GM23338 (cell line): ENCODE results near the gene PPP1R10. TPM values are rescaled to one million over a fixed set of nuclear protein-coding genes. Genes with fewer than 3 reads are reported as not detected.
A peak's percentile ranks its signal among the peaks of the same experiment; 100 is the strongest.

Experiments
- ATAC-seq: fragments of 200-7000 bp; cut with Tn5 transposase; 3 replicates; pipeline ENCODE4 v1.9.1; 2020
- DNase-seq: peaks from one replicate; pipeline ENCODE4 v3.0.0-alpha.2; 2015; ENCODE audit warnings: low spot score
- H2AFZ ChIP-seq: fragments of 200-600 bp; sonication (generic); 2 replicates; pipeline ENCODE4 v1.8.0; 2016; ENCODE audit warnings: antibody characterized with exemption, mild to moderate bottlenecking, moderate library complexity
- H3F3A ChIP-seq: fragments of 200-600 bp; sonication (generic); replicated peaks from 2 replicates; pipeline ENCODE4 v1.8.0; 2017; ENCODE audit warnings: antibody characterized with exemption, mixed run types, low read depth
- H3K27ac ChIP-seq: fragments of 200-600 bp; sonication (generic); 2 replicates; pipeline ENCODE4 v1.6.1; 2016; ENCODE audit warnings: low read depth
- H3K27me3 ChIP-seq: fragments of 200-600 bp; sonication (generic); 2 replicates; pipeline ENCODE4 v1.8.0; 2016; ENCODE audit warnings: mild to moderate bottlenecking, mixed run types, moderate library complexity; ENCODE audit not compliant: insufficient read depth
- H3K36me3 ChIP-seq: fragments of 200-600 bp; sonication (generic); 2 replicates; pipeline ENCODE4 v1.8.0; 2016; ENCODE audit warnings: mild to moderate bottlenecking; ENCODE audit not compliant: insufficient read depth
- H3K4me1 ChIP-seq: fragments of 200-600 bp; sonication (generic); 2 replicates; pipeline ENCODE4 v1.8.0; 2016; ENCODE audit warnings: mild to moderate bottlenecking, moderate library complexity; ENCODE audit not compliant: insufficient read depth
- H3K4me2 ChIP-seq: fragments of 200-600 bp; sonication (generic); 2 replicates; pipeline ENCODE4 v1.7.1; 2017; ENCODE audit warnings: mixed run types
- H3K4me3 ChIP-seq: fragments of 200-600 bp; sonication (generic); 2 replicates; pipeline ENCODE4 v1.6.1; 2016; ENCODE audit warnings: mixed run types
- H3K79me2 ChIP-seq: fragments of 200-600 bp; sonication (generic); replicated peaks from 2 replicates; pipeline ENCODE4 v1.8.0; 2017; ENCODE audit warnings: mild to moderate bottlenecking; ENCODE audit not compliant: insufficient read depth
- H3K9me2 ChIP-seq: fragments of 200-600 bp; sonication (generic); 2 replicates; pipeline ENCODE4 v1.8.0; 2017; ENCODE audit not compliant: insufficient read depth
- H4K20me1 ChIP-seq: fragments of 200-600 bp; sonication (generic); replicated peaks from 2 replicates; pipeline ENCODE4 v1.8.0; 2017; ENCODE audit warnings: mild to moderate bottlenecking; ENCODE audit not compliant: insufficient read depth
- H3K27ac Mint-ChIP-seq: 2 replicates; pipeline ENCODE4 v1.8.0; 2020; ENCODE audit warnings: inconsistent platforms, mild to moderate bottlenecking, moderate library complexity, mixed read lengths
- H3K27me3 Mint-ChIP-seq: 3 replicates; pipeline ENCODE4 v1.8.0; 2022; ENCODE audit warnings: low read depth, mild to moderate bottlenecking, moderate library complexity, mixed read lengths, inconsistent platforms; ENCODE audit not compliant: insufficient read depth, poor library complexity
- H3K36me3 Mint-ChIP-seq: 3 replicates; pipeline ENCODE4 v1.8.0; 2021; ENCODE audit warnings: low read depth, mild to moderate bottlenecking, inconsistent platforms, moderate library complexity, mixed read lengths
- H3K4me1 Mint-ChIP-seq: 3 replicates; pipeline ENCODE4 v1.8.0; 2020; ENCODE audit warnings: mild to moderate bottlenecking, inconsistent platforms, mixed read lengths
- H3K4me3 Mint-ChIP-seq: 3 replicates; pipeline ENCODE4 v1.8.0; 2021; ENCODE audit warnings: moderate library complexity, mild to moderate bottlenecking, inconsistent platforms, mixed read lengths
- H3K9me3 Mint-ChIP-seq: 3 replicates; pipeline ENCODE4 v1.8.0; 2020; ENCODE audit warnings: moderate library complexity, mild to moderate bottlenecking, inconsistent platforms, mixed read lengths
- CTCF ChIP-seq, 2 experiments: fragments of 200-600 bp in 1 of 2; sonication (generic) in 1 of 2; conservative IDR thresholded peaks; 2 replicates each; pipeline versions ENCODE4 v1.5.1 to v1.6.1; 2016 to 2017; ENCODE audit warnings: antibody characterized with exemption in 2 of 2, low read depth in 2 of 2, mild to moderate bottlenecking in 2 of 2, moderate library complexity in 1 of 2
- ETS1 ChIP-seq: IDR thresholded peaks from 2 replicates; pipeline ENCODE4 v1.6.1; 2016; ENCODE audit warnings: antibody characterized with exemption
- JUNB ChIP-seq: IDR thresholded peaks from one replicate; pipeline ENCODE4 v1.6.1; 2016; ENCODE audit warnings: antibody characterized with exemption; ENCODE audit not compliant: unreplicated experiment
- POLR2AphosphoS5 ChIP-seq: IDR thresholded peaks from 2 replicates; pipeline ENCODE4 v1.6.1; 2016; ENCODE audit warnings: antibody characterized with exemption, low read depth
- REST ChIP-seq: IDR thresholded peaks from one replicate; pipeline ENCODE4 v1.6.1; 2018; ENCODE audit warnings: antibody characterized with exemption; ENCODE audit not compliant: unreplicated experiment
- ZNF114 ChIP-seq: fragments of 250-450 bp; sonication (Bioruptor Pico); IDR thresholded peaks from 2 replicates; pipeline ENCODE4 v1.5.0; 2020; ENCODE audit warnings: mild to moderate bottlenecking, moderate library complexity
- ZNF462 ChIP-seq: fragments of 250-450 bp; sonication (Bioruptor Pico); IDR thresholded peaks from 2 replicates; pipeline ENCODE4 v1.5.0; 2020; ENCODE audit warnings: mild to moderate bottlenecking, moderate library complexity
- polyA plus RNA-seq: library from polyadenylated mRNA; unstranded; fragments of >200 nt; fragmentation: Nextera tagmentation; extraction: Ambion mirVana; gene quantifications from 2 replicates; pipeline ENCODE4 v1.2.1, GENCODE V29; 2016
- total RNA-seq: library from RNA; depleted of rRNA; stranded (reverse); fragments of >200 nt; shearing (Covaris generic); gene quantifications from 2 replicates; pipeline ENCODE4 v1.2.3, GENCODE V29; 2014

The PPP1R10 gene
- total and polyA plus RNA-seq, 2 experiments from 2014 or later, result 41.3 to 42.9 TPM

- peaks cover 13% of the 10 kb centered on the region; the same call in 1 of the 2 replicates for H3K4me1 ChIP-seq
- Mint-ChIP-seq H3K27me3 (peaks cover 46% of the 10 kb centered on the region), H3K4me3 (no peak overlapping the region), H3K36me3 (peaks cover 92% of the 10 kb centered on the region), H3K27ac (peak overlapping the region; percentile 64; the same call in 1 of the 2 replicates), H3K9me3 (peaks cover 18% of the 10 kb centered on the region; the same call in 2 of the 3 replicates), H3K4me1 (peaks cover 33% of the 10 kb centered on the region)
- peaks cover 17% of the 10 kb centered on the region for H4K20me1 ChIP-seq
- TF ChIP-seq ZNF114 (CRISPR knock-in tag) (no peak), JUNB (no peak), REST (no peak), ETS1 (no peak), POLR2AphosphoS5 (peak; percentile 35; the same call in 1 of the 2 replicates)
- H3K9me2 ChIP-seq, result no peaks in the 10 kb centered on the region
- H3K4me2 ChIP-seq, result no peak overlapping the region
- DNase-seq (no peak), ATAC-seq (no peak)
- H3K36me3 ChIP-seq, result peaks cover 32% of the 10 kb centered on the region
- peaks cover 7% of the 10 kb centered on the region; the same call in 1 of the 2 replicates for H3F3A ChIP-seq
- H3K79me2 ChIP-seq, result peaks cover 44% of the 10 kb centered on the region
- H3K4me3 ChIP-seq, result no peak overlapping the region
- H2AFZ ChIP-seq, result no peak overlapping the region
- H3K27ac ChIP-seq, result no peak overlapping the region
- H3K27me3 ChIP-seq, result no peaks in the 10 kb centered on the region
Observed at GRCh38 chr6:30612687-30613248, 4.3 kb downstream of the PPP1R10 start.

- H3K27ac ChIP-seq, result no peak overlapping the region
- no peak for DNase-seq
- peaks cover 33% of the 10 kb centered on the region for H3K4me1 Mint-ChIP-seq
Observed at GRCh38 chr6:30612213-30612612, 4.8 kb downstream of the PPP1R10 start.

More at GRCh38 chr6:30612213-30612612, 4.8 kb downstream of the PPP1R10 start:
- Mint-ChIP-seq H3K36me3 (peaks cover 96% of the 10 kb centered on the region), H3K27me3 (peaks cover 41% of the 10 kb centered on the region), H3K27ac (no peak overlapping the region), H3K4me3 (no peak overlapping the region; the same call in 2 of the 3 replicates), H3K9me3 (peaks cover 17% of the 10 kb centered on the region; the same call in 2 of the 3 replicates)
- H3K27me3 ChIP-seq, result no peaks in the 10 kb centered on the region
- H2AFZ ChIP-seq, result no peak overlapping the region
- H4K20me1 ChIP-seq, result peaks cover 17% of the 10 kb centered on the region
- peaks cover 13% of the 10 kb centered on the region; the same call in 1 of the 2 replicates for H3K4me1 ChIP-seq
- peaks cover 44% of the 10 kb centered on the region for H3K79me2 ChIP-seq
- peaks cover 38% of the 10 kb centered on the region for H3K36me3 ChIP-seq
- peaks cover 7% of the 10 kb centered on the region; the same call in 1 of the 2 replicates for H3F3A ChIP-seq
- TF ChIP-seq ZNF462 (CRISPR knock-in tag), result no peak
- peak in 1 of 2 experiments; percentile 30; a peak in 2 of 4 replicates for TF ChIP-seq CTCF (conservative IDR thresholded peaks at IDR 0.05; ENCODE audit: low read depth in 2 of 2)
- H3K9me2 ChIP-seq, result no peaks in the 10 kb centered on the region
- no peak overlapping the region for H3K4me3 ChIP-seq
- no peak overlapping the region for H3K4me2 ChIP-seq
- ATAC-seq, result no peak
